MCF 10A (cell line): Measurements from ENCODE around the gene RPTOR. TPM values are rescaled to one million over a fixed set of nuclear protein-coding genes. Genes with fewer than 3 reads are reported as not detected.

Experiments
- BruUV-seq: library from RNA; stranded (reverse); fragments of 400-500 nt; replicated peaks from 2 replicates; lab custom pipeline; 2021; lab: Mats Ljungman, UMichigan
- CTCF ChIA-PET: fragments of 300-600 bp; sonication (Branson Sonifier 250); formaldehyde crosslinking; extraction: SDS; loops from one replicate; lab custom pipeline; 2021; ENCODE audit warnings: antibody characterized with exemption, inconsistent platforms; lab: Yijun Ruan, JAX
- POLR2A ChIA-PET: fragments of 300-600, 350-650 bp; sonication (Branson Sonifier 250); formaldehyde crosslinking; extraction: SDS; loops from one replicate; lab custom pipeline; 2020; ENCODE audit warnings: antibody characterized with exemption, inconsistent platforms; lab: Yijun Ruan, JAX
- DNase-seq: peaks from one replicate; pipeline ENCODE4 v3.0.0-alpha.2; 2018; ENCODE audit not compliant: unreplicated experiment
- H3K27ac Mint-ChIP-seq: one replicate; pipeline ENCODE4 v1.8.0; 2022; ENCODE audit warnings: mild to moderate bottlenecking, low read depth, mixed read lengths; ENCODE audit not compliant: unreplicated experiment
- H3K27me3 Mint-ChIP-seq: one replicate; pipeline ENCODE4 v1.8.0; 2022; ENCODE audit warnings: mixed read lengths; ENCODE audit not compliant: insufficient read depth, unreplicated experiment
- H3K36me3 Mint-ChIP-seq: one replicate; pipeline ENCODE4 v1.8.0; 2022; ENCODE audit warnings: mild to moderate bottlenecking, moderate library complexity, mixed read lengths; ENCODE audit not compliant: insufficient read depth, unreplicated experiment
- H3K4me1 Mint-ChIP-seq: one replicate; pipeline ENCODE4 v1.8.0; 2022; ENCODE audit warnings: mixed read lengths; ENCODE audit not compliant: insufficient read depth, unreplicated experiment
- H3K4me3 Mint-ChIP-seq: one replicate; pipeline ENCODE4 v1.8.0; 2022; ENCODE audit warnings: mild to moderate bottlenecking, moderate library complexity, mixed read lengths; ENCODE audit not compliant: unreplicated experiment
- H3K9me3 Mint-ChIP-seq: one replicate; pipeline ENCODE4 v1.8.0; 2022; ENCODE audit warnings: mixed read lengths; ENCODE audit not compliant: unreplicated experiment
- intact Hi-C: fragments of 100-400 bp; cut with micrococcal nuclease; formaldehyde crosslinking; loops from 2 replicates; pipeline ENCODE4 v1.14.1; 2022
- total RNA-seq: library from RNA; stranded (reverse); gene quantifications from 2 replicates; pipeline ENCODE4 v1.2.3, GENCODE V29; 2022
- TF ChIP-seq, protein P1 (sequence below): fragments of 200-600 bp; IDR thresholded peaks from one replicate; pipeline ENCODE4 v1.8.0; 2022; ENCODE audit warnings: antibody characterized with exemption, mild to moderate bottlenecking; ENCODE audit not compliant: unreplicated experiment

The RPTOR gene
- total RNA-seq, 1 experiment from 2014 or later, result 41.3 TPM

DNA sequence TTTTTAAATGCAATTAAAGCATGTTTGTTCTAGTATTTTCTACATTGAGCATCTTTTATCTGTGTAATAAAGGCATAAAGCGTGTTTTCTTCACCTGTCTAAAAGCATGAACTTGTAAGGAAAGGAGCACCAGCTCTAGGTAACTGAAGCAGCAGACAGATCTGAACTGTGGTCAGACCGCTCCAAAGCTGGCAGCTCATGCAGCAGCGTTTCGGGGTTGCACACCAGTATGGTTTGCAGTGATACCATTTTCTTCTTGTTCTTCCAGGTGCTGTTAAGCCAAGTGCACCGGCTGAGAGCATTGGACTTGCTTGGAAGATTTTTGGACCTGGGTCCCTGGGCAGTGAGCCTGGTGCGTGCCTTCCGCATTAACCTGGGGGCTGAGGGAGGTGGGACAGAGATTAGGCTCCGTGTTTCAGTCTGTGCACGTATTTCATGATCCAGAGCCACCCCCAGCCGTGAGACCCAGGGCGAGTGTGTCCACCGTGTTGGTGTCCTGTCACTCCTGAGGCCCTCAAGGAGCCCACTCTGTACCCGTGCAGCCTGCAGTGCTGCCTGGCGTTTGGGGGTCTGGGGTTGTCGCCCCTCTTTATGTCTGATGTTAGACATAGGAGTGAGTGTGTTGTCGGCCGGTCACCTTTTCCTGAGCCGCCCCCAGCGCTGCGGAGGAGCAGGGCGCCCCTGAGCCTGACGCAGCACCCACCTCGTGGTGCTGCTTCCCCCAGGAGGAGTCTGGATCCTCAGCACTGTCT lies 310.7 kb downstream of the RPTOR start:
- TF ChIP-seq, protein P1, sequence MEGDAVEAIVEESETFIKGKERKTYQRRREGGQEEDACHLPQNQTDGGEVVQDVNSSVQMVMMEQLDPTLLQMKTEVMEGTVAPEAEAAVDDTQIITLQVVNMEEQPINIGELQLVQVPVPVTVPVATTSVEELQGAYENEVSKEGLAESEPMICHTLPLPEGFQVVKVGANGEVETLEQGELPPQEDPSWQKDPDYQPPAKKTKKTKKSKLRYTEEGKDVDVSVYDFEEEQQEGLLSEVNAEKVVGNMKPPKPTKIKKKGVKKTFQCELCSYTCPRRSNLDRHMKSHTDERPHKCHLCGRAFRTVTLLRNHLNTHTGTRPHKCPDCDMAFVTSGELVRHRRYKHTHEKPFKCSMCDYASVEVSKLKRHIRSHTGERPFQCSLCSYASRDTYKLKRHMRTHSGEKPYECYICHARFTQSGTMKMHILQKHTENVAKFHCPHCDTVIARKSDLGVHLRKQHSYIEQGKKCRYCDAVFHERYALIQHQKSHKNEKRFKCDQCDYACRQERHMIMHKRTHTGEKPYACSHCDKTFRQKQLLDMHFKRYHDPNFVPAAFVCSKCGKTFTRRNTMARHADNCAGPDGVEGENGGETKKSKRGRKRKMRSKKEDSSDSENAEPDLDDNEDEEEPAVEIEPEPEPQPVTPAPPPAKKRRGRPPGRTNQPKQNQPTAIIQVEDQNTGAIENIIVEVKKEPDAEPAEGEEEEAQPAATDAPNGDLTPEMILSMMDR, result no peak
- peak overlapping the region; percentile 91 for H3K27ac Mint-ChIP-seq
- no peak overlapping the region for H3K4me3 Mint-ChIP-seq
- no peak for DNase-seq
- H3K4me1 Mint-ChIP-seq, result peaks cover 35% of the 10 kb centered on the region
- H3K36me3 Mint-ChIP-seq, result no peaks in the 10 kb centered on the region
- POLR2A ChIA-PET, result interaction anchor here (0.9 to 1.8 kb wide), 8 partner anchors 11 to 401 kb away, joined by 3 to 18 read pairs (median 4); no protein-coding TSS in a partner anchor
- H3K27me3 Mint-ChIP-seq, result no peaks in the 10 kb centered on the region
- intact Hi-C loops, result loop anchor here (5.0 kb wide), 3 partner anchors 37 to 278 kb away; no protein-coding TSS in a partner anchor
- no TSS peak for BruUV-seq
- CTCF ChIA-PET, result interaction anchor here (0.8 to 1.1 kb wide), 2 partner anchors 11 to 12 kb away, joined by 3 read pairs; no protein-coding TSS in a partner anchor
- no peaks in the 10 kb centered on the region for H3K9me3 Mint-ChIP-seq

DNA sequence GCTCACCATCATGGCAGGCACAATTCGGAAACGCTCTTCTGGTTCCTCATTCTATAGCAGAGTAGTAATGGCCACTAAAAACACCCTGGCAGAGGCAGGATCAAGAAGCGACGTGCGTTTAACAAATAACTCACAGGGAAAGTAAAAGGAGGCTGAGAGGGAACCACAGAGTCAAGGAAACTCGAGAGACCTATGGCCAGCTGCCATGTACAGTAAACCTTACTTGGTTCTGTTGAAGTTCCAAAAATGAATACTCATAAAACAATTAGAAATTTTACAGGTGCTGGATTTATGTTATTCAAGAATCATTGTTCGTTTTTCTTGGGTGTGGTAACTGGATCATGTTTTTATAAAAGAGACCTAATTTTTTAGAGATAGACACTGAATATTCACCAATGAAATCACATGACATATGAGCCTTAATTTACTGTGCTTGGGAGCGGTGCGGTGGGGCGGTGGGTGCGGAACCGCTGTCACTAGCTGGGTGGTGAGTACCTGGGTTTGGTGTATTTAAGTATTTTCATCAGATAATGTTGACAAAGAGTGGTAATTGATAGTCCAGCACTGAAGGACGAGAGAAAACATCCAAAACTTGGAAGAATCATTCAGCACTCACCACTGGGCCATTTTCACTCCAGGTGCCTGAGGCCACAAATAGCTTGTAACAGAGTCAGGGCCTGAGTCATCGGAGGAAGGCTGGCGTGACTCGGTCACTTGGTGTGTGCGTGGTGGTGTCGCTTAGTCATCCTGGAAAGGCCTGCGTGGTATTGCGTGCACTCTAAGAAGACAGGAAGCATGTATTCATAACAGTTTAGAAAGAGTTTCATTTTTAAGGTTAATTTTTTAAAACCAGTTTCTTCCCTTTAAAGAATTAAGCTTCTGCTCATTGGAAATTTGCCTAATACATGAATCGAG lies 311.6 kb downstream of the RPTOR start:
- ChIA-PET CTCF (interaction anchor here (1.3 kb wide), 1 partner anchor 43 kb away, joined by 4 read pairs; no protein-coding TSS in a partner anchor), POLR2A (interaction anchor here (0.7 to 2.0 kb wide), 14 partner anchors 10 to 402 kb away, joined by 3 to 18 read pairs (median 4); partner anchors contain the start of gene RPTOR)
- Mint-ChIP-seq H3K4me1 (peaks cover 35% of the 10 kb centered on the region), H3K36me3 (no peaks in the 10 kb centered on the region), H3K4me3 (peak overlapping the region; percentile 36), H3K27me3 (no peaks in the 10 kb centered on the region), H3K9me3 (no peaks in the 10 kb centered on the region), H3K27ac (peak overlapping the region; percentile 91)
- intact Hi-C loops, result loop anchor here (1.0 to 5.0 kb wide), 5 partner anchors 23 to 279 kb away; no protein-coding TSS in a partner anchor
- BruUV-seq, result TSS peak; percentile 53
- DNase-seq, result peak; percentile 97
- TF ChIP-seq, protein P1, result no peak

DNA sequence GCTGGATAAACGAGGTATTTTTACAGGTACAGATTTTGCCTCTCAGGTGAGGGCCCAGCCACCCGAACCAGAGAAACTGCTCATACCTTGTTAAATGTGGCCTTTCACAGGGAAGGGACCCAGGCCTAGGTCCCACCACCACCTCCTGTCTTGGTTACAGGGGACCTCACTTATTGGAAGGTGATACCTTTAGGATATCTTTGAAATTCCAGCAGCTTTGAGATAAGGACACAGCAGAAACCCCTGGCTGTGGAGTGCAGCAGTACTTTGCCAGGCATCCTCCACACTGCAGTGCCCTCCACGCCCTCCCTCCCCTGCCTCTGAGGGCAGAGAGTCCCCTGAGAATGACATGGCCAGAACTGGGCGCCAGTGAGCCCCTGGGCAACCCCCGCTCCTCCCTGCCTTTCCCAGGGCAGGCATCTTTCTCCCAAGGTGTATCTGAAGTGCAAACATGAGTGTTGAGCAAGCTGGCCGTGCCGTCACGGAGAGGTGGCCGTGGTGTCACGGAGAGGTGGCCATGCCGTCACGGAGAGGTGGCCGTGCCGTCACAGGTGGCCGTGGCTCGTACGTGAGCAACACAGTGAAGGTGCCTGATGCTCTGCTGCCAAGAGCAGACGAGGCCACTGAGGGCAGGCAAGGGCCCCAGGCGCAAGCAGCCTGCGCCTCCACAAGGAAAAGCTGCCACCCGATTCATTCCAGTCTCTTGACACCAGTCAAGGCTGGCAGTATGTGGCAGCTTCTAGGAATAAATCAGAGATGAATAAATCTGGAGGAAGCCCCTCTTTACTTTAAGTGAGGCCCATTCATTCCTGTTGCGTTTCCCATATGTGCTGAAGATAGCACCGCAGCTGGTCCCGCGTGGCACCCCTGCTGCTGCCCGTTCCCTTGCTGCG lies 312.5 kb downstream of the RPTOR start:
- DNase-seq, result peak; percentile 11
- peak overlapping the region; percentile 36 for H3K4me3 Mint-ChIP-seq
- BruUV-seq, result TSS peak; percentile 95
- intact Hi-C loops, result loop anchor here (1.0 to 5.0 kb wide), 5 partner anchors 24 to 280 kb away; no protein-coding TSS in a partner anchor
- H3K27me3 Mint-ChIP-seq, result no peaks in the 10 kb centered on the region
- H3K36me3 Mint-ChIP-seq, result no peaks in the 10 kb centered on the region
- ChIA-PET POLR2A (interaction anchor here (0.7 to 2.8 kb wide), 14 partner anchors 9 to 402 kb away, joined by 3 to 18 read pairs (median 4); partner anchors contain the start of gene RPTOR), CTCF (interaction anchor here (0.6 to 1.3 kb wide), 5 partner anchors 34 to 207 kb away, joined by 3 to 4 read pairs (median 3); no protein-coding TSS in a partner anchor)
- peak overlapping the region; percentile 91 for H3K27ac Mint-ChIP-seq
- H3K4me1 Mint-ChIP-seq, result peaks cover 41% of the 10 kb centered on the region
- H3K9me3 Mint-ChIP-seq, result no peaks in the 10 kb centered on the region
- TF ChIP-seq, protein P1, result no peak
